Keratinocyte (primary cell): Measurements from ENCODE around the gene ZC3H14.

Source experiments
- CTCF ChIP-seq, 3 experiments: IDR thresholded peaks in 1 of 3; conservative IDR thresholded peaks in 1 of 3; optimal IDR thresholded peaks in 1 of 3; 2 replicates in 2 of 3; 3 replicates in 1 of 3; pipeline versions ENCODE3 to v1.5.1; 2011; ENCODE audit warnings: low read length in 3 of 3, mild to moderate bottlenecking in 3 of 3, moderate library complexity in 2 of 3, control low read depth in 1 of 3, inconsistent platforms in 1 of 3; ENCODE audit not compliant: insufficient read depth in 2 of 3; ENCODE audit errors: extremely low read depth in 1 of 3
- EZH2 ChIP-seq: IDR thresholded peaks from one replicate; pipeline ENCODE4 v1.6.1; 2012; ENCODE audit warnings: inconsistent platforms, mild to moderate bottlenecking, low read length, moderate library complexity

DNA sequence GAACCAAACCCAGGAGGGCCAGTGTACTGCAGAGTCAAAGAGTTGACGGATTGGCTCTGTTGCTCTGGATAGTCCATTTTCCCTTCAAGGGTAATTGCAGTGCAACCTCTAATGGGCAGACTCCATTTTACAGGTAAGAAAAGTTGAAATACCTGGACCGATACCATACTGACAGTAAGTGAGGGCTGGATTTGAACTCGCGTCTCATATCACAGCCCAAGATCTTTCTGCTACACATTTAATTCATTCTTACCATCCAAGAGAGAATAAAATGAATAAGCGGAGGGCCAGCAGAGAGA, 356 bp upstream of the ZC3H14 start:
- no peak for TF ChIP-seq CTCF (optimal IDR thresholded peaks at IDR 0.05 in 1 of 3, IDR thresholded peaks at IDR 0.05 in 1 of 3, conservative IDR thresholded peaks at IDR 0.05 in 1 of 3; ENCODE audit: extremely low read depth in 1 of 3, insufficient read depth in 2 of 3, low read length in 3 of 3)
- TF ChIP-seq EZH2, result no peak
